NCI-H187 treated with DMSO at 0.1 percent for 48 hours (cell line): ENCODE measurements around the gene TM9SF4.

Source experiments
- DNase-seq: peaks from one replicate; lab custom pipeline; 2025; lab: John Stamatoyannopoulos, UW

TM9SF4 gene

GRCh38 chr20:32208499-32209154 lies 99.1 kb downstream of the TM9SF4 start:
- no peak for DNase-seq

GRCh38 chr20:32209850-32210605 lies 100.5 kb downstream of the TM9SF4 start:
- no peak for DNase-seq

- no peak for DNase-seq
These were observed 104.4 kb downstream of the TM9SF4 start for GRCh38 chr20:32213870-32214269.

- no peak for DNase-seq
These were observed 105.6 kb downstream of the TM9SF4 start for GRCh38 chr20:32215147-32215546.

- DNase-seq = no peak
These were observed 106.2 kb downstream of the TM9SF4 start for GRCh38 chr20:32215729-32216128.

- no peak for DNase-seq
These were observed 106.9 kb downstream of the TM9SF4 start for GRCh38 chr20:32216179-32217142.
